ENCODE measurements around the gene SLC2A3.
"Not testable (repeated sequence)": the region's sequence is repeated elsewhere in the genome, so short reads cannot be mapped to it uniquely, and the experiment has no call there.

SLC2A3 gene

GRCh38 chr12:7950230-7950943, 14.4 kb upstream of the SLC2A3 start:
- not testable (repeated sequence) for DNase-seq

DNA sequence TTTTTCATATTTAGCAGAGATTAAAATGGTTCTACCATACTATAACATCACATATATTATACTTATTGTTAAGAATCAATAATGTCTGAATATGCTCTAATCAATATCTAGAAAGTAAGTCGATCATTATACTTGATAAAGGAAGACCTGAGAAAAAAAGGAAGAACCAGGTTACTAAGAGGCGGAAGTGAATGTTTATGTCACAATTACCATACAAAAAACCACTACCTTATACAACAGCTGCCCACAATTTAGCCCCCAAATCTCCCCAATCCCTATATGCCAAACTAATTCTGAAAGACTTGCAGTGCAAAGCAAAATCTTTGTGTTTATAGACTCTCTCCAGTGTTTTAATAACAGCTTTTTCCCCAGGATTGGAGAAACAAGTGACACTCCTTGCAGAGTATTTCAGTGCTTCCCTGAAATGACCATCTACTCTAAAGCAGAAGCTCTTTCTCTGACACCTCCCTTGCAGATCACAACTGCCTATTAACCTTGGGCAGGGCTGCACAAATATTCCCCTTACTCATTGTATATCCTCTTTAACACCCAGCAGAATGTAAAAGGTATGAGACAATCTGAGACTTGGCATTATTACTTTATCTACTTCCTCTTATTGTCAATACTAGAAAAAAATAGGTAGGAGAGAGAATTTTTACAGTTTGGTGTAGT, 12.7 kb upstream of the SLC2A3 start:
- peak; percentile 67 for DNase-seq

- no peak for DNase-seq
Observed at GRCh38 chr12:7947011-7947410, 11.0 kb upstream of the SLC2A3 start.

- not testable (repeated sequence) for DNase-seq
Observed at GRCh38 chr12:7944760-7945159, 8.8 kb upstream of the SLC2A3 start.

- no peak for DNase-seq
Observed at GRCh38 chr12:7940906-7941305, 4.9 kb upstream of the SLC2A3 start.

GRCh38 chr12:7937833-7938506, 2.0 kb upstream of the SLC2A3 start:
- DNase-seq, result peak; percentile 81

DNA sequence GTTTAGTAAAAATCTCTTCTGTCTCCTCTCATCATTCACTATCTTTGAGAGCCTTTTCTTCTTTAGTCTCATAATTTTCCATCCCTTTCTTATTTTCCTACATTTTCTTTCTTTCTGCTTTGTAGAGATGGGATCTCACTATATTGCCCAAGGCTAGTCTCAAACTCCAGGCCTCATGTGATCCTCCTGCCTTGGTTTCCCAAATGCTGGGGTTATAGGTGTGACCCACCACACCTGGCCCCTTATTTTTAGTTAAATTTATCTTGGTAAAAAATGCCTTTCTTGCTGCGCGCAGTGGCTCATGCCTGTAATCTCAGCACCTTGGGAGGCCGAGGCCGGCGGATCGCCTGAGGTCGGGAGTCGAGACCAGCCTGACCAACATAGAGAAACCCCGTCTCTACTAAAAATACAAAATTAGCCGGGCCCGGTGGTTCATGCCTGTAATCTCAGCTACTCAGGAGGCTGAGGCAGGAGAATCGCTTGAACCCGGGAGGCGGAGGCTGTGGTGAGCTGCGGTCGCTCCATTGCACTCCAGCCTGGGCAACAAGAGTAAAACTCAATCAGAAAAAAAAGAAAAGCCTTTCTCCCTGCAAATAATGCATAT, 996 bp downstream of the SLC2A3 start:
- no peak for DNase-seq

- DNase-seq, result peak; percentile 72
Observed at GRCh38 chr12:7934091-7934888, 1.7 kb downstream of the SLC2A3 start.

GRCh38 chr12:7933255-7933726, 2.7 kb downstream of the SLC2A3 start:
- DNase-seq, result peak; percentile 99

- DNase-seq, result not testable (repeated sequence)
Observed at GRCh38 chr12:7932599-7933240, 3.3 kb downstream of the SLC2A3 start.

DNA sequence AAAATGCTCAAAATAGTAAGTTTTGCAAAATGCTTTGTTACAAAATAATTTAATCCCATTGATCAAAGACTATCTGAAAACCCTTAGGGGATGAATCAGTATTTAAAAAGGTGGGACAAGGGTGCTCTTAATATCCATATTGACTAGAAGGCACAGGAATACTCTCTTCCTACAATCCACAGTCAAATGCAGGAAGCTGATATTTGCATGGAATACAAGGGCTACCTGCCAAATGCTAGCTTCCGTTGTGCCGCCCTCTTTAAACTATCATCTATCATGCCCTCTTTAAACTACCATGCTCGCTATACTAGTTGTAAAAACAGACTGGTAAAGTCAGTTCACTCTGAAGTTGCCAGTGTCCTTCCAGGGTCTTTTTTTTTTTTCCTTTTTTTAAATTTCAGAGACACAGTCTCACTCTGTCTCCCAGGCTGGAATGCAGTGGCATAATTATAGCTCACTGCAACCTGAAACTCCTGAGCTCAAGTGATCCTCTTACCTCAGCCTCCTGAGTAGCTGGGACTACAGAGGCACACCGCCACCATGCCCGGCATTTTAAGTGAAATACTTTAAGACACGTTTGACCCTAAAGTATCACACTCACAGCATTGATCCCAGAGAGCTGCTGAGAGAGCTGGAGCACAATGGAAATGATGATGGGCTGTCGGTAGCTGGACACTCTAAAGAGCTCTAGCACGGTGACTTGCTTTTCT, 6.7 kb downstream of the SLC2A3 start:
- DNase-seq, result no peak

- DNase-seq, result no peak
Observed at GRCh38 chr12:7927470-7927869, 8.5 kb downstream of the SLC2A3 start.

GRCh38 chr12:7926068-7926666, 9.8 kb downstream of the SLC2A3 start:
- not testable (repeated sequence) for DNase-seq

- DNase-seq, result no peak
Observed at GRCh38 chr12:7923241-7924236, 12.4 kb downstream of the SLC2A3 start.

GRCh38 chr12:7921181-7921580, 14.8 kb downstream of the SLC2A3 start:
- DNase-seq, result not testable (repeated sequence)

- DNase-seq, result not testable (repeated sequence)
Observed at GRCh38 chr12:7918268-7918590, 17.8 kb downstream of the SLC2A3 start.

- no peak for DNase-seq
Observed at GRCh38 chr12:7917392-7918267, 18.4 kb downstream of the SLC2A3 start.

DNA sequence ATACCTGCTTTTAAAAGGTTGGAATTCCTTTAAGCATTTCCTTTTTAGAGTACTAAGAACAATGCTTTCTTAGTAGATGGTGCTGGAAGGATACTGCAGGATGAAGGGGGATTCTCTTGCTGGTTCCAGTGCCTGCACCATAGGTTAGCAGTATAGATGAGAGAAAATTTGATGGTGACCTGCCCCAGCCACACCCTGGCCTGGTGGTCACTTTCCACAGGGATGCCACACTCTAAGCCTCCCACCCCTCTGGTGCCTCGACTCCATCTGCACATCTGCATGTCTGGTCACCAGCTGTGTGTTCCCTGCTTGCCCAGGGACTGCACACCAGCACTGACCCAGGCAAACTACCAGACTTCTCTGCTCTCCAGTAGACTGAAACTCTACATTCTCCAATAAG, 19.1 kb downstream of the SLC2A3 start:
- DNase-seq, result peak; percentile 11

Measured in hematopoietic multipotent progenitor cell treated with erythropoietin and hydrocortisone succinate and interleukin-3 and kit ligand, for 4 days (in vitro differentiated cells).